ENCODE results near the gene ARID1A.

DNA sequence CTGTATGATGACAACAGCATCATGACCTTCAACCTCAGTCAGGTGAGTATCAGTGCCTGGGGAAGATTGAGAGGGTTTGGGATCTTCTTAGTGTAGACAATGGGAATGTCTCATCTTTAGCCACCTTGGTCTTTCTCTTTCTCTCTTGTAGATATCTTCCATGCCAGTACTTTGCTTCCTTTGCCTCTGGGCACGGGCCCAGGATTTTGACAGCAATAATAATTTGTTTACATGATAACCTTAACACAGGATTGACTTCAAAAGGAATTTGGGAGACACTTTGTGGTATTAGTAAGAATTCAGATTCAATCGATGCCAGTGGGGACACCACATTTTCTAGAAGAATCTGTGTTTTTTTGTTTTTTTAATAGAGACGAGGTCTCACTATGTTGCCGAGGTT lies 79.9 kb downstream of the ARID1A start:
- TF ChIP-seq POLR2A (IDR thresholded peaks at IDR 0.05; ENCODE audit: low read length) = no peak
- no peak for TF ChIP-seq GATA1 (IDR thresholded peaks at IDR 0.05; ENCODE audit: low read depth, low read length)
